GM19328 (cell line): ENCODE results near the gene VGLL3.

Source experiments
- ATAC-seq: cut with Tn5 transposase; IDR thresholded peaks from one replicate; pipeline ENCODE4 v1.9.1; 2021; ENCODE audit warnings: mild to moderate bottlenecking, moderate library complexity; ENCODE audit not compliant: unreplicated experiment

Gene VGLL3

DNA sequence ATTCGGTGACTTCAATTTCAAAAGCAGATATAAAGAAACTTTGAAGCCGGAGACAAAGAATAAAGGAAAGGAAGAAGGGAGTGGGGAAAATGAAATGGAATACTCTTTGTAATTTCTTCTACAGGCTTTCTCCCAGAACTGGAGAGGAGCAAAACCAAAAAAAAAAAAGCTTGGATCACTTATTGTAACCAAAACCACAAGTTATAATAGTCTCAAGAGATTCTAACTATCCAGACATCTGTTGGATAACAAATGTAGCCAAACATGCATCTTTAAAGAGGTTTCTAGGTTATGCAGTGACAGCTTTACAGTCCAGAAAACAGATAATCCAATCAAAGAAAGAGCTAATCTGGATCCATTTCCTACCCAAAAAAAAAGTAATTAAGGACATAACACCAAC is 36.2 kb downstream of the VGLL3 start:
- ATAC-seq = no peak

DNA sequence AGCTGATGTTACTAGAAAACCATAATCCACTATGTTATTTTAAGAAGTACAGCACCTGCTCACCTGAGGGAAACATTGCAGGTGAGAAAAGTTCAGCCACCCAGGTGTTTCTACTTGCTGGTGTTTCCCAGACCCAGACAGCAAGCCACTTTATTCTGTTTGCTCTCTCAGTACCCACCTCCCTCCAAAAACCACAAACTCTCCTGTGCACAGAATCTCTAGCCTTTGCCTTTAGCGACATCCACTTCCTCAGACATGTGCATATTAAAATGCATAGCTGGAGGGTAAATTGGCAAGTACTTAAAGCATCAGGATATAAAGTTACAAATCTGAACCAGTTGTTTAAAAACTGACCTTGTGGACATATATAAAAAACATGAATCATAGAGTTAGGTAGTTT is 36.7 kb downstream of the VGLL3 start:
- ATAC-seq = no peak

DNA sequence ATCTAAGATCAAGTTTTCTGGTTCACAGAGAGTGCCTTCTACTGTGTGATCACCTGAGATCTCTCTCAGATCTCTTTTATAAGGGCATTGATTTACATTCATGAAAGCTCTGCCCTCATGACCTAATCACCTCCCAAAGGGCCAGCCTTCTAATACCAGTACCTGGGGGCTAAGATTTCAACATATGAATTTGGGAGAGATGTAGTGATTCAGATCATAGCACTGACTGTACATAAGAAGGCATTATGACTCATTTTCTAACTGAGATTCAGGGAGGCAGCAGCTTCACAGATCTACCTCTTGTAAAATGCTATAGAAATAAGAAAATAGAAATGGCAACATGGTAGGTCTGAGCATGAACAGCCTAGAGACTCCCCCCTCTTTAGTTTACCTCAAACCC is 39.6 kb downstream of the VGLL3 start:
- no peak for ATAC-seq

GRCh38 chr3:86950717-86951116 is 40.2 kb downstream of the VGLL3 start:
- ATAC-seq = no peak

- no peak for ATAC-seq
These were observed 41.1 kb downstream of the VGLL3 start for GRCh38 chr3:86949850-86950249.

DNA sequence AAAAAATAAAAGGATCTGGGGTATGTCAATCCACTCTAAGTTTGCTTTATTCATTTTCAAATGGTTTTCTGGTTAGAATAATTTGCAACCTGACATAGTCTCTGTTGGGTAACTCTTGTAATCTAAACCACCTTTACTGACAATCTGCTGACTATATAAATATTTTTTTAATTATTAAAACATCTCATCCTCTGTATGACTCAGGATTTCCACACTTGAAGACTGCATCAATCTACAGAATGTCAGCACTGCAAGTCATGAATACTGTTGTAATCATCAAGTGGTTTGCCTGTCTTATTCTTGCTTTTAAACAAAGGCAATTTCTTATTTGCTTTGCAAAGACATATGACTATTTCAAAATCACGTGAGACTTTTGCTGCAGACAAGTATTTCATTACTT is 42.1 kb downstream of the VGLL3 start:
- no peak for ATAC-seq

GRCh38 chr3:86942206-86942605 is 48.7 kb downstream of the VGLL3 start:
- no peak for ATAC-seq

GRCh38 chr3:86938416-86939105 is 52.4 kb downstream of the VGLL3 start:
- ATAC-seq = no peak

DNA sequence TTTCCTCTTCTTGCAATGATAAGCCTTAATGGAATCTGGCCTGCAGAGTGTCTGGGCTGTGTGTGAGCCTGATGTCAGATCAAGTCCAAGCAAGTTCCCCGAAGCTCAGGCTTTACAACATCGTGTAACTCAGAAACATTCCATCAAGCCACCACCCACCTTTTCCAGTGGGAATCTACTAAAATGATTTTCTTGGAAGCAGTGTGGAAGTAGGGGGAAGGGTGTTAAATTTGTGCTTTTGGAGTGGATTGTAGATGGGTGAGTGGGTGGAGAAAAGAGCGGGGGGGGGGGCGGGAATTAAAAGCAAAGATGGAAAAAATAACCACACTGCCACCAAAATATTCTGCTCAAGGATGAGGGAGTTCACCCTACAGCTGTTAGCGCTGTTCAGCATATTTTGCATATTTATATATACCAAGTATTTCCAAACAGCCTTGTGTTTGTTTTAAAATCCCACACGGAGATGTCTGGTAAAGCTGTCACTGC is 53.6 kb downstream of the VGLL3 start:
- no peak for ATAC-seq

GRCh38 chr3:86934851-86935250 is 56.1 kb downstream of the VGLL3 start:
- no peak for ATAC-seq

GRCh38 chr3:86930831-86931230 is 60.1 kb downstream of the VGLL3 start:
- ATAC-seq = no peak

DNA sequence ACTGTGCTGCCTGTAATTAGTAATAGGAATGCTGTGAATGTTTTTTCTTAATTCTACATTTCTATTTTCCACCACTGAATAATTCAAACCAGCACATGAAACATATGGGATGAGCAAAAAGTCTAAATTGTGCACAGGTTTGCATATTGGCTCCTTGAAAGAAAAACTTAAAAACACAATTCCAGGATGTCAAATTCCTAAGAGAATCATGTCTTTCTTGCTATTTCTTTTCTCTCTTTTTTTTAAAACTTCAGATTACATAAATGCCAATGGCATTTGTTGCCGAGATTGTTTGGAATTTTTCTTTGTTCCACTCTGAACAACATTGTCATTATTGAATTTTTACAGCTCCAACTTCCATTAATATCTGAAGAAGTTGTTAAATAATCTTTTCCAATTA is 60.8 kb downstream of the VGLL3 start:
- ATAC-seq = no peak

GRCh38 chr3:86929046-86929445 is 61.9 kb downstream of the VGLL3 start:
- ATAC-seq = no peak

- ATAC-seq = no peak
These were observed 67.9 kb downstream of the VGLL3 start for GRCh38 chr3:86923071-86923491.

DNA sequence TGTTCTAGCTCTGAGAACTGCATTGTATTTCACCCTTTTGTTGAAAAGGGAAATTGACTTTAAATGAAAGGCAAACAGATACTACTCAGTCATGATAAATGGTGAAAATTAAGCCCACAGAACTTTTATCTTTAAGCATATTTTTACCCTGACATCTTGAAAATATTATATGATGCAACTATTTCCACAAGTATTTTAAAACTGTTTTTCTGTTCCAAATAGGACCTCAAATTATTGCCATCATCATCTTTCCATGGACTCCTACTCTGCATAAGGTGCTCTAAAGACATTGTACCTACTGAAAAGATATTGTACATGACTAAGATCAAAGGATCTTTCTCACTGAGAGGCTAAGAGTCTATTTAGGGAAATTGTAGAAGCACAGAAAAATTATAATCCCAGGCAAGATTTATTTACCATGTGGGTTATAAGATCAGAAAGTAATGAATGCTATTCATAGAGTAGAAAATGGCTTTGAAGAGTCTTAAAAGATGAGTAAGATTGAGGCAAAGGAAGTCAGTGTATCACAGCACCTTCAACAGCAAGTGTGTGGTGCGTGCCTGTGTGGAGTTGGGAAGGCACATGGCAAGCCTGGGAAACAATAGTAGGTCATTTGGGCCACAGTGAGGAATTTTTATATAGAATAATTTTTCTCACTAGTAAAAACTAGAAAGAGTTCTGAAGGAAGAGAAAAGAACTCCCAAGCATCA is 68.8 kb downstream of the VGLL3 start:
- no peak for ATAC-seq

GRCh38 chr3:86914670-86915069 is 76.3 kb downstream of the VGLL3 start:
- ATAC-seq = no peak

GRCh38 chr3:86913160-86913559 is 77.8 kb downstream of the VGLL3 start:
- no peak for ATAC-seq

GRCh38 chr3:86895202-86895601 is 95.7 kb downstream of the VGLL3 start:
- no peak for ATAC-seq

GRCh38 chr3:86890741-86891396 is 100.1 kb downstream of the VGLL3 start:
- no peak for ATAC-seq
